OCI-LY7 (cell line): ENCODE results near the gene SLIRP. TPM values are rescaled to one million over a fixed set of nuclear protein-coding genes. Genes with fewer than 3 reads are reported as not detected.

ENCODE experiments used
- Bru-seq: library from RNA; stranded (reverse); fragments of 400-500 nt; gene quantifications from one replicate; lab custom pipeline; 2021; lab: Mats Ljungman, UMichigan
- BruChase-seq, 2 experiments: library from RNA; stranded (reverse); fragments of 400-500 nt; gene quantifications; one replicate each; lab custom pipeline; 2021; lab: Mats Ljungman, UMichigan
- BruUV-seq: library from RNA; stranded (reverse); fragments of 400-500 nt; replicated peaks from 2 replicates; lab custom pipeline; 2021; lab: Mats Ljungman, UMichigan
- CTCF ChIA-PET: fragments of 300-600 bp; sonication (Branson Sonifier 250); formaldehyde crosslinking; loops from one replicate; lab custom pipeline; 2022; ENCODE audit warnings: antibody characterized with exemption; ENCODE audit not compliant: unreplicated experiment; lab: Charles Lee
- POLR2A ChIA-PET: fragments of 300-600 bp; sonication (Branson Sonifier 250); formaldehyde crosslinking; loops from one replicate; lab custom pipeline; 2022; ENCODE audit warnings: antibody characterized with exemption; lab: Charles Lee
- DNase-seq: peaks from one replicate; pipeline ENCODE4 v3.0.0-alpha.2; 2015; ENCODE audit warnings: low spot score
- H2AFZ ChIP-seq: fragments of 200-600 bp; sonication (generic), shearing (Covaris generic); 2 replicates; pipeline ENCODE4 v1.6.1; 2014; ENCODE audit warnings: mild to moderate bottlenecking, antibody characterized with exemption, low read length, moderate library complexity
- H3K27ac ChIP-seq: fragments of 200-600 bp; sonication (generic); 2 replicates; pipeline ENCODE4 v1.5.1; 2014; ENCODE audit warnings: mixed run types, low read depth, mild to moderate bottlenecking, moderate library complexity, low read length, inconsistent platforms; ENCODE audit not compliant: poor library complexity, severe bottlenecking
- H3K36me3 ChIP-seq: fragments of 200-600 bp; sonication (generic); 2 replicates; pipeline ENCODE4 v1.6.1; 2014; ENCODE audit warnings: mild to moderate bottlenecking, antibody characterized with exemption, low read length, moderate library complexity, mixed read lengths; ENCODE audit not compliant: insufficient read depth
- H3K4me1 ChIP-seq: fragments of 200-600 bp; sonication (generic); 2 replicates; pipeline ENCODE4 v1.5.1; 2014; ENCODE audit warnings: mild to moderate bottlenecking, low read length; ENCODE audit not compliant: insufficient read depth, poor library complexity, severe bottlenecking
- H3K4me2 ChIP-seq: fragments of 200-600 bp; sonication (generic); 2 replicates; pipeline ENCODE4 v1.6.1; 2014; ENCODE audit warnings: mild to moderate bottlenecking, low read length
- H3K4me3 ChIP-seq: fragments of 200-600 bp; sonication (generic); 2 replicates; pipeline ENCODE4 v1.5.1; 2014; ENCODE audit warnings: mild to moderate bottlenecking, low read depth, low read length; ENCODE audit not compliant: poor library complexity, severe bottlenecking
- H3K79me2 ChIP-seq: fragments of 200-600 bp; sonication (generic); 2 replicates; pipeline ENCODE4 v1.6.1; 2016; ENCODE audit warnings: low read depth, mild to moderate bottlenecking, low read length, moderate library complexity, mixed read lengths; ENCODE audit not compliant: insufficient read depth
- H3K9me2 ChIP-seq: fragments of 200-600 bp; sonication (generic); 2 replicates; pipeline ENCODE4 v1.6.1; 2016; ENCODE audit warnings: mild to moderate bottlenecking, low read length, mixed read lengths; ENCODE audit not compliant: insufficient read depth
- H3K9me3 ChIP-seq: fragments of 200-600 bp; sonication (generic); 2 replicates; pipeline ENCODE4 v1.6.1; 2014; ENCODE audit warnings: mild to moderate bottlenecking, mixed run types, low read length, mixed read lengths
- H4K20me1 ChIP-seq: fragments of 200-600 bp; sonication (generic); 2 replicates; pipeline ENCODE4 v1.6.1; 2014; ENCODE audit warnings: mild to moderate bottlenecking, antibody characterized with exemption, low read length, moderate library complexity, mixed read lengths; ENCODE audit not compliant: insufficient read depth
- EZH2phosphoT487 ChIP-seq: fragments of 200-600 bp; sonication (generic); IDR thresholded peaks from 2 replicates; pipeline ENCODE4 v1.6.1; 2018; ENCODE audit warnings: low read depth, borderline replicate concordance, mild to moderate bottlenecking, mixed run types, antibody characterized with exemption, low read length, moderate library complexity, mixed read lengths
- intact Hi-C: fragments of 100-400 bp; cut with micrococcal nuclease; formaldehyde crosslinking; loops from one replicate; pipeline ENCODE4 v1.10.0; 2022; ENCODE audit not compliant: unreplicated experiment
- long read RNA-seq: library from polyadenylated mRNA; stranded (forward); transcript quantifications from one replicate; pipeline ENCODE4 v2.0.0, GENCODE V29; 2022
- total RNA-seq, 2 experiments: library from RNA; depleted of rRNA in 1 of 2; stranded (reverse); fragments of >200 nt in 1 of 2; shearing (Covaris generic) in 1 of 2; gene quantifications; 2 replicates each; pipeline ENCODE4 v1.2.3, GENCODE V29; 2014 to 2022
- TF ChIP-seq, protein P1 (sequence below): fragments of 200-600 bp; sonication (generic); conservative IDR thresholded peaks from 2 replicates; pipeline ENCODE4 v1.5.1; 2014; ENCODE audit warnings: mild to moderate bottlenecking, antibody characterized with exemption, low read length, moderate library complexity, mixed read lengths

SLIRP gene
- 147 and 252 TPM in 2 replicates for total RNA-seq (2014; rRNA removed; shearing (Covaris generic))
- total RNA-seq (2022): 129 and 159 TPM in 2 replicates
- percentile 68 among the genes with signal in this experiment for Bru-seq, nascent RNA
- percentile 57 among the genes with signal in this experiment for BruChase-seq, experiment 1, labeled RNA remaining after a 6-hour chase
- percentile 58 among the genes with signal in this experiment for BruChase-seq, experiment 2, labeled RNA remaining after a 2-hour chase
- long read RNA-seq, transcript SLIRP-209 (4 exons, 408 nt): major isoform, 329 of 364 reads
- long read RNA-seq, transcript SLIRP-201 (4 exons, 394 nt): minor isoform, 5 of 364 reads
- long read RNA-seq, partial matches to known transcripts: 0 of 364 reads
- long read RNA-seq, other reads (novel, unspliced or antisense): 22 of 364 reads

DNA sequence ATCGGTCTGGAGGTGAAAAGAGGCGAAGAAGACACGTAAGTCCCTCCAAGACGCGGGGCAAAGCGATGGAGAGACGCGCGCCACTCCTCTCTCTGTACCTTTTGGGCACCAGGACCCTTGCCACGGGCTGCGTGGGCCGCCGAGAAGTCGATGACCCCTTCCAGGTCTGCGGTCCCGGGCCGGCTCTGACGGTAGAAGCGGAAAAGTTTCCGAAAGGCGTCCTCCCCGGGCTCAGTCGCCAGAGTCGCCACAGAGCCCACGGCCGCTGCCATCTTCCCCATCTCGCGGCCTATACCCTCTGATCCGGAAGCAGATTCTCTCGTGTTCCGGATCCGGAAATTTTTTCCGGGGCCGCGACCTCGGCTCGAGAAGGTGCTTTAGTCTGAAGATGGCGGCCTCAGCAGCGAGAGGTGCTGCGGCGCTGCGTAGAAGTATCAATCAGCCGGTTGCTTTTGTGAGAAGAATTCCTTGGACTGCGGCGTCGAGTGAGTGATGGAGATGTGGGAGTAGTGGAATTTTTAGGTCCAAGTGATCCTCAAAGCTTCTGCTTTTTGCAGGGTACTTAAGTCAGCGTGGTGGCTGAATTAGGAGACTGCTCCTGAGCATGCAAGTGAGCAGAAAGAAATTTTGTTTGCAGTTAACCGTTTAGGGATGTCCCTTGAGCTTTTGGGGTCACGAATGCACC is at the start of gene SLIRP, which contains the start of gene ALKBH1:
Gene SLIRP, plus strand, starts transcription at position 380 of the 685 bp plus-strand sequence. Its CDS starts 9 bp downstream, at position 389.
Gene ALKBH1, minus strand, starts transcription at position 300 of the 685 bp plus-strand sequence. Its CDS starts 19 bp downstream, at position 281.
- Histone ChIP-seq H3K36me3 (peaks cover 67% of the 10 kb centered on the region), H3K27ac (peak within 1 kb of the TSS; percentile 41), H3K79me2 (peaks cover 70% of the 10 kb centered on the region), H3K4me2 (peak within 1 kb of the TSS; percentile 93), H4K20me1 (peaks cover 28% of the 10 kb centered on the region), H3K9me2 (no peaks in the 10 kb centered on the region), H3K9me3 (no peaks in the 10 kb centered on the region), H3K4me1 (peaks cover 31% of the 10 kb centered on the region), H2AFZ (peak within 1 kb of the TSS; percentile 99), H3K4me3 (peak within 1 kb of the TSS; percentile 85)
- intact Hi-C loops: loop anchor here (2.0 to 5.0 kb wide), 3 partner anchors 51 to 249 kb away; partner anchors contain the start of genes ADCK1 and AHSA1
- TF ChIP-seq EZH2phosphoT487: no peak
- TF ChIP-seq, protein P1, sequence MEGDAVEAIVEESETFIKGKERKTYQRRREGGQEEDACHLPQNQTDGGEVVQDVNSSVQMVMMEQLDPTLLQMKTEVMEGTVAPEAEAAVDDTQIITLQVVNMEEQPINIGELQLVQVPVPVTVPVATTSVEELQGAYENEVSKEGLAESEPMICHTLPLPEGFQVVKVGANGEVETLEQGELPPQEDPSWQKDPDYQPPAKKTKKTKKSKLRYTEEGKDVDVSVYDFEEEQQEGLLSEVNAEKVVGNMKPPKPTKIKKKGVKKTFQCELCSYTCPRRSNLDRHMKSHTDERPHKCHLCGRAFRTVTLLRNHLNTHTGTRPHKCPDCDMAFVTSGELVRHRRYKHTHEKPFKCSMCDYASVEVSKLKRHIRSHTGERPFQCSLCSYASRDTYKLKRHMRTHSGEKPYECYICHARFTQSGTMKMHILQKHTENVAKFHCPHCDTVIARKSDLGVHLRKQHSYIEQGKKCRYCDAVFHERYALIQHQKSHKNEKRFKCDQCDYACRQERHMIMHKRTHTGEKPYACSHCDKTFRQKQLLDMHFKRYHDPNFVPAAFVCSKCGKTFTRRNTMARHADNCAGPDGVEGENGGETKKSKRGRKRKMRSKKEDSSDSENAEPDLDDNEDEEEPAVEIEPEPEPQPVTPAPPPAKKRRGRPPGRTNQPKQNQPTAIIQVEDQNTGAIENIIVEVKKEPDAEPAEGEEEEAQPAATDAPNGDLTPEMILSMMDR: no peak
- peak; percentile 87 for DNase-seq
- ChIA-PET POLR2A (interaction anchor here (0.6 to 1.7 kb wide), 7 partner anchors 11 to 88 kb away, joined by 3 to 5 read pairs (median 3); no protein-coding TSS in a partner anchor), CTCF (interaction anchor here (0.6 kb wide), 2 partner anchors 155 to 466 kb away, joined by 3 read pairs; no protein-coding TSS in a partner anchor)
- BruUV-seq: no TSS peak

- no peak for DNase-seq
- Histone ChIP-seq H3K4me1 (peaks cover 6% of the 10 kb centered on the region), H3K36me3 (no peaks in the 10 kb centered on the region), H3K9me2 (no peaks in the 10 kb centered on the region), H4K20me1 (no peaks in the 10 kb centered on the region), H2AFZ (no peak overlapping the region), H3K4me3 (no peak overlapping the region), H3K79me2 (no peaks in the 10 kb centered on the region), H3K9me3 (no peaks in the 10 kb centered on the region), H3K27ac (no peak overlapping the region), H3K4me2 (no peak overlapping the region)
- ChIA-PET CTCF (no interaction called here), POLR2A (interaction anchor here (0.5 to 0.7 kb wide), 3 partner anchors 50 to 192 kb away, joined by 3 to 8 read pairs (median 3); no protein-coding TSS in a partner anchor)
- TF ChIP-seq, protein P1: no peak
- TF ChIP-seq EZH2phosphoT487: no peak
- intact Hi-C loops: loop anchor here (5.0 to 10.0 kb wide), 3 partner anchors 47 to 907 kb away; partner anchors contain the start of genes ALKBH1 and SLIRP
- no TSS peak for BruUV-seq
These were observed 48.1 kb upstream of the SLIRP start for GRCh38 chr14:77659831-77660230.
